RCC 7860 (cell line): ENCODE data around the gene RALGDS.
"Not testable (repeated sequence)": the region's sequence is repeated elsewhere in the genome, so short reads cannot be mapped to it uniquely, and the experiment has no call there.

Experiments
- DNase-seq: peaks from one replicate; pipeline ENCODE4 v3.0.0-alpha.2; 2015; ENCODE audit warnings: low spot score
- FAIRE-seq: peaks from 2 replicates; lab custom pipeline; 2012; peaks lifted over from hg19 to GRCh38; lab: Jason Lieb, UNC

The RALGDS gene

GRCh38 chr9:133121198-133121914, at the start of gene RALGDS:
TSS of gene RALGDS (minus strand) at chr9:133121240. CDS start at chr9:133121154, 86 bp downstream.
- no peak for FAIRE-seq
- DNase-seq, result peak; percentile 49

DNA sequence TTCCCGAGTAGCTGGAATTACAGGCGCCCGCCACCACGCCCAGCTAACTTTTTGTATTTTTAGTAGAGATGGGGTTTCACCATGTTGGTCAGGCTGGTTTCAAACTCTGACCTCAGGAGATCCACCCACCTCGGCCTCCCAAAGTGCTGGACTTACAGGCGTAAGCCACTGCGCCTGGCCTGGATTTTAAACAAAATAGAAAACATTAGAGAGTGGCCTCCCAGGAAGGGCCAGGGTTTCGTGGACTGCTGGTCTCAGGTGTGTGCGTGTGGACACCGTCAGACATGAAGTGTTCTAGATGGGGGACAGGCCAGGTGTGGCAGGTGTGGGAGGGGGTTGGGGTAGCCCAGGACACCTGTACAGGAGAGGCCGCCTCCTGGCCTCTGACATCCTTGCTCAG, 49.7 kb upstream of the RALGDS start:
- no peak for DNase-seq
- no peak for FAIRE-seq

DNA sequence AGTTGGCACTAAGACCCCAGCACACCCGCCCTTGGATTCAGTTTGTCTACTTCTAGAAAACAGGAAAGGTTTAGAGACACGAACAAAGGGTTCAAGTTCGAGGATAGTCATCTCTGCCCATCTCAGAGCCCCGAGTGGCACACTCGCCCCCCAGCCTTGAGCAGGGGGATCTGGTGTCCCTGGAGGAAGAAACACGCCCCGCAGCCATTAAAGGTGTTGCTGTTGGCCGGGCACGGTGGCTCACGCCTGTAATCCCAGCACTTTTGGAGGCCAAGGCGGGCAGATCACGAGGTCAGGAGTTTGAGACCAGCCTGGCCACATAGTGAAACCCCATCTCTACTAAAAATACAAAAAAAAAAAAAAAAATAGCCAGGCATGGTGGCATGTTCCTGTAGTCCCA, 48.6 kb upstream of the RALGDS start:
- DNase-seq, FAIRE-seq: not testable (repeated sequence)

DNA sequence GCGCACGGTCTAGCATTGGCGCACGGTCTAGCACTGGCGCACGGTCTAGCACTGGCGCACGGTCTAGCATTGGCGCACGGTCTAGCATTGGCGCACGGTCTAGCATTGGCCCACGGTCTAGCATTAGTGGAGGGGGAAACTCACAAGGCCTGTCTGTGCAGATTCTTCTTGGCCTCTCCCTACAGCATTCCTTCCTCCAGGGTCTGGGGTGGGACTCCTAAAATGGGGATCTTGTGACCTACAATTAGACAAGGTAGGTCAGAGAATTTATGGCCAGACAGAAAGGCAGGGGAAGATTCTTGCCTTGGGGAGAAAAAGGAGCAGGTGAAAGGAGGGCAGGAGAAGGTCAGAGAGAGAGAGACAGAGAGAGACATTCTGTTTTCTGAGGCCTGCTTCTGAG, 48.1 kb upstream of the RALGDS start:
- FAIRE-seq, result no peak
- DNase-seq, result no peak

GRCh38 chr9:133168432-133168831, 47.4 kb upstream of the RALGDS start:
- DNase-seq (no peak), FAIRE-seq (no peak)

- no peak for FAIRE-seq
- no peak for DNase-seq
These were observed 46.7 kb upstream of the RALGDS start for GRCh38 chr9:133167769-133168168.

DNA sequence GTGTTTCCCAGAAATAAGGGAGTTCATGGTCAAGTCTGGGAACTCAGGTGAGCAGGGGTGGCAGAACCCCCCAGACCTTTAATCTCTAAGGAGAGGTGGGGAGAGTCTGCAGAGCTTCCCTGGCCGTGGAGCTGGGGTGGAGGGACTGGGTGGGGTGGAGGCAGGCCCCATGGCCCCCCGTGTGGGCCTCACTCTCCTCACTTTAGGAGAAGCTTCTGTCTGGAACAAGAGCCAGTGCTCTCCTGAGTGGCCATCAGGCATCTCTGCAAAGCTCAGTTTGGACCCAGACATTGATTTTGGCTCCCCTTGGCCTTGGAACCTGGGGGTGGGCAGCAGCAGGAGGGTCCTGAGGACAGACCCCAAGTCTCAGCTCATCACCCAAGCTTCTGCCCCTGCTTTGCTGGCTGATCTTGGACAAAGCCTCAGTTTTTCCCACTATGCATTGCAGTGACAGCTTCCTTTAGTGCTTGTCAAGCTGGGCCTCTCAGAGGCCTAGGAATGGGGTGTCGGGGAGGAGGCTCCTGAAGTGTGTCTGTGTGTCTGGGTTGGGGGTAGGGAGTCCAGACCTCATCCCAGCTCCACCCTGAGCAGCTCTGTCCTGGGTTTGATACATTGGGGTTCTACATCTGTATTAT, 46.2 kb upstream of the RALGDS start:
- no peak for DNase-seq
- FAIRE-seq, result no peak

DNA sequence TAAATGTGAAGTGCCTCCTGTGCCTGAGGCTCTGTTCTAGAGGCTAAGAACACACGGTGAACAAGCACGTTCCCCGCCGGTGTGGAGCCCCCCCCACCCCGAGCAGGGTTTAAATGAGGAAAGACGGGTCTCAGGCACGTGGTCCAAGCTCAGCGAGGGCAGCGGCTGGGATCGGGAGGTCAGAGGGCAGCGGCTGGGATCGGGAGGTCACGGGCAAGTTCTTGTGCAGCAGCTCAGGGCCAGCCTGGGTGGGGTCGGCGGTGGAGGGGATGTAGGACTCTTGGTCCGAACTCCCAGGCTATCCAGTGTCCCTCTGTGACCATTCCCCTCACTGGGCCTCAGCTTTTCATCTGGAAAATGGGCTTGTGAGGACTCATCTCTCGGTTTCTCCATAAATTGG, 45.4 kb upstream of the RALGDS start:
- FAIRE-seq (no peak), DNase-seq (no peak)

GRCh38 chr9:133165452-133165730, 44.4 kb upstream of the RALGDS start:
- DNase-seq (no peak), FAIRE-seq (no peak)

- no peak for DNase-seq
- FAIRE-seq, result no peak
These were observed 43.2 kb upstream of the RALGDS start for GRCh38 chr9:133164191-133164590.

DNA sequence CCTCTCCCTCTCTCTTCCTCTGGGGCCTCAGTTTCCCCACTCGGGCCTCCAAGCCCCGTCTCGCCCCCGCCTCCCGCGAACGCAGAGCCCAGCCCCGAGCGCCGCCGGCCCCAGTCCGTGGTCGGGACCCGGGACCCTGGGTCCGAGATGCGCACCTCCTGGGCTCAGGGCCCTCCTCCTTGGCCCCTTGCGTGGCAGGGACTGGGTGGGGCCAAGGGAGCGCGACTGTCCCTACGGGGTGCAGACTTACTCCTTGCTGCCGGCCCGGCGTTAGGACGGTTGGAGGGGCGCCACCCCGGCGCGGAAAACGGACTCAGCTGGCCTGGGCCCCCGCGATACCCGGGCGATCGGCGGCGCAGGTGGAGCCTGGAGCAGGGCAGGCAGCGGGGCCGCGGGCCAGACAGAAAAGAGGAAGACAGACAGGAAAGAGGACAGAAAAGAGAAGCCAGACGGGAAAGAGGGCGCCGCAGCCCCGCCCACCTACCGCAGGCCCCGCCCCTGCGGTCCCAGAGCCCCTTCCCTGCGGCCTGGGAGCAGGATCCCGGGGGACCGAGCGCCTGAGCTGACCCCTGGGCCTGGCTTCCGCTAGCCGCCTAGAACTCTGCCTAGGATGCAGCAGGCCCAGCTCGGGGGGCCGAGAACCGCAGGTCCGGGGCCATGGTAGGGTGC, 42.6 kb upstream of the RALGDS start, which contains the start of gene GBGT1:
TSS of gene GBGT1 (minus strand) at position 411 of the 669 bp plus-strand sequence. CDS start 1,502 bp downstream, outside the sequence.
- DNase-seq (no peak), FAIRE-seq (no peak)

GRCh38 chr9:133162861-133163503, 41.9 kb upstream of the RALGDS start:
- DNase-seq (no peak), FAIRE-seq (no peak)

DNA sequence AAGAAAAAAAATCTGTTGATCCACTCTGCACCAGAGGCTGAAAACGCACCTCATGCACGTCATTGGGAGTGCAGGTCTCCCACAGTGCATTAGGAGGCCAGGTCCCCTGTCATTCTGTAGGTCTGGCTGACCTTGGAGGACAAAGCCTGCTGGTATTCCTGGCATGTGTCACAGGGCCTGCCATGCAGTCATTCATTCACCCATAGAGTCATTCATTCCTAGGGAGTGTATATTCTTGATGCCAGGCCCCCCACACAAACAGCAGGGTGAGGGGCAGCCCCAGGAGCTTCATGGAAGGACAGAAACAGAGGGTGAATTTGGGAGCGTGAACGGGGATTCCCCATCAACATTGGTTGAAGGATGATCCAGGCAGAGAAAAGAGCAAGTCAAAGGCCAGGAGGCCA, 40.5 kb upstream of the RALGDS start:
- DNase-seq, result no peak
- no peak for FAIRE-seq

- FAIRE-seq (no peak), DNase-seq (peak; percentile 41)
These were observed 39.9 kb upstream of the RALGDS start for GRCh38 chr9:133160742-133161546.

DNA sequence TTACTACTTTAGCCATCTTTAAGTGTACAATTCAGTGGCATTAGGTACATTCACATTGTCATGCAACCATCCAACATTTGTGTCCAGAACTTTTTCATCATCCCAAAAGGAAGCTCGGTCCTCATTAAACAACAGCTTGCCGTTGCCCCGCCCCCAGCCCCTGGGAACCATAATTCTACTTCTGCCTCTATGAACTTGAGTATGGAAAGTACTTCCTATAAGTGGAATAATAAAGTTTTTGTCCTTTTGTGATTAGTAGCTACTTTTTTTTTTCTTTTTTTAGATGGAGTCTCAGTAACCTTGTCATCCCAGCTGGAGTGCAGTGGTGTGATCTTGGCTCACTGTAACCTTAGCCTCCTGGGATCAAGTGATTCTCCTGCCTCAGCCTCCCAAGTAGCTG, 37.7 kb upstream of the RALGDS start:
- no peak for FAIRE-seq
- no peak for DNase-seq

- no peak for DNase-seq
- no peak for FAIRE-seq
These were observed 34.1 kb upstream of the RALGDS start for GRCh38 chr9:133155156-133155555.

DNA sequence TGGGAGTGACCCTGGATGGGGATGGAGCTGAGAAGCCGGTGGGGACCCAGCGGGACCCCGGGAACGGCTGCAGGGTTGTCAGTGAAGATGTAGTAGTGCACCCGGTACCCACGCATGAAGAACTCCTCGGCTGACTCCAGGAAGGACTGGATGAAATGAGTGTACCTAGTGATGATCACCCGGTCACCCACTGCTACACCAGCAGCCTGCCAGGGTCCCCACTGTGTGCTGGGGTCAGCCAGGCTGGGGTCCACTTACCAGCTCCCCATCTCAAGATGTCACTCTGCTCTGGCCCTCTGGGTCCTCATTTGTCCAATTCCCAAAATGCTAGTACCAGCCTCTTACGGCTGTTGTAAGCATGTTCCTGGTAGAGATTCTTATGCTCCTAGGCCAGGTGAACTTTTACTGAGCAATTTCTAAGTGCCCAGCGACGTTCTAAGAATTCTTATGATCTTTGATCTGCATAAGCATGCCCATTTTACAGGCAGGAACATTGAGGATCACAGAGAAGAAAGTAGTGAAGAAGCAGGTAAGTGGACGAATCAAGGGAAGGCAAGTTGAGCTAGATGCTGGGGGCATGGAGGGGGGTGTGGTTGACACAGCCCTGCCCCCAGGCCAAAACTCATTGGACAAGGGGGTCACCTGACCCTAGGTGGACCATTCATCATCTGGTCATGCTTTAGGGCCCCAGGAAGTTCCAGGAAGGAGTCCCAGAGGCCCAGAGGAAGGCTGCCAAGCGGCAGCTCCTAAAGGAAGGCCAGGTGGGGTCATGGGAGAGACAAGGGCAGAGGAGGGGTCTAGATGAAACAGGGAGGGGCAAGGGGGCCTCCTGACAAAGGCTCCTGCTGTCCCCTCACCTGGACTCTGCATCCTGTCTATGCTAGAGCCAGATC, 33.3 kb upstream of the RALGDS start:
- no peak for FAIRE-seq
- DNase-seq, result no peak

DNA sequence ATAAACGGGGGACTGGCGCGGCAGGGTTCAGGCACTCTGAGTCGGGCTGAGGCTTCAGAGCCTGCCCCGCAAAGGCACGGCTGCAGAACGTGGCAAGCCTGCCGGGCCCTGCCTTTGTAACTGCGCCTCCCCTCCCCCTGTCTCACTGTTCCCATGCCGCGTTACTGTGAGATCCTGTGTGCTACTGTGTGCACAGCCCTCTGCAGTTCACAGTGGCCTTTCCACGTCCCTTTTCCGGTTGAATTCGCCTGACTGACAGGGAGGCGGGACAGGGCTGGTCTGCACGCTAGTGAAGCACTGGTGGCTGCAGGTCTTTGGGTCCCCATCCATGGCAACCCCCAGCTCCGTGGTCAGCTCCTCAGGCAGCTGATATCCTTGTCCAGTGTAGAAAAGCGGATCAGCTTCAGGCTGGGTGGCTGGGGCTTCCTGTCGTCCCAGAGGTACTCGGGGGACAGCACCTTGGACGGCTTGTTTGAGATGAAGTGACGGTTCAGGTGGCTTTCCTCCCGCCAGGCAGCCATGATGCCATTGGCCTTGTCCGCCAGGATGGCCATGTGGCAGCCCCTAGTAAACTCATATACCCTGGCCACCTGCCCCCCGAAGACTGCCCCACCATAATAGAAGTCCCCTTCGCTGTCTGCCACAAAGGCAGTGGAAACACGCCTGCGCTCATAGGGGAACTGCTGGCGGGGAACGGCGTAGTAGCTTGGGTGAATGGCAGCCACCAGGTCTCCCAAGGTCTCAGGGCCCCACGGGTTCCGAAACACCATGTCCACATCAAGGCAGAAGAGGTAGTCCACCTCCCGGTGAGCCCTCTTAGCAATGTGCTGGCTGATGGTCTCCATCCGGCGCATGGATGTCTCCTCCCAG, 32.4 kb upstream of the RALGDS start:
- DNase-seq (no peak), FAIRE-seq (no peak)
